Activated CD8-positive, alpha-beta memory T cell treated with anti-CD3 and anti-CD28 coated beads for 1 hour (primary cell): Measurements from ENCODE around the gene BRINP3.
"Not testable (repeated sequence)": the region's sequence is repeated elsewhere in the genome, so short reads cannot be mapped to it uniquely, and the experiment has no call there.

ENCODE experiments used
- DNase-seq, 2 donors: peaks; one replicate each; pipeline ENCODE4 v3.0.0-alpha.2; 2020; ENCODE audit warnings: low read depth in 1 of 2; ENCODE audit errors: extremely low read depth in 1 of 2

The BRINP3 gene

GRCh38 chr1:190126728-190127127, 350.9 kb downstream of the BRINP3 start:
- no peak for DNase-seq

DNA sequence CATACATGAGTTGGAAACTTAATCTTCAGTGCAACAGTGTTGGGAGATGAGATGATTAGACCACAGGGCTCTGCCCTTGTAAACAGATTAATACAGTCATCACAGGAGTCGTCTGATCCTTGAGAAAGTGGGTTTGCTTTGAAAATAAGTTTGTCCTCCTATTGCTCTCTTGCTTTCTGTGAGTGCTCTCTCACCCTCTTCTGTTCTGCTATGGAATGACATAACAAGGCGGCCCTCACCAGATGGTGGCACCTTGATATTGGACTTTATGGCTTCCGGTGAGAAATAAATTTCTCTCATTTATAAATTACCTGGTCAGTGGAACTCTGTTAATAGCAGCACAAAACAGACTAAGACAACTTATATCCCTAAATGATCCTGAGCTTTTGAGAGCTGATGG, 353.6 kb downstream of the BRINP3 start:
- no peak for DNase-seq

GRCh38 chr1:190120564-190120963, 357.1 kb downstream of the BRINP3 start:
- DNase-seq: not testable (repeated sequence)

GRCh38 chr1:190119683-190120082, 358.0 kb downstream of the BRINP3 start:
- no peak for DNase-seq

GRCh38 chr1:190116921-190117320, 360.7 kb downstream of the BRINP3 start:
- no peak for DNase-seq

DNA sequence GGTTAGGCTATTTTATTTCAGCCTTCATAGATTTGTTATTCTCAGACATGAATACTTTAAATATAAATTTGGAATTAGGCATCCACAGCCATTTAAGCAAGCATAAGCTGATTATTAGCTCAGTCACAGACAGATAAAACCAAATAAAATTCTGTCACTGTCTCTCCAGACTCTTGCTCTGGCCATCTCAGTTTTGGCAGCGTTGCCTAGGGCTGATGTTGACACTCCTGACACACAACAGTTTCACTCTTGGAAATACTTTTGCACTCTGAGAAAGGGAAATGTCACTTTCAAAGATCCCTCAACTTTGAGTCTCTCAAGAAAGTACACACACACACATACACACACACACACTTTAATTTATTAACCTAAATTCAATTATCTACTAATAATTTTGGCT, 372.7 kb downstream of the BRINP3 start:
- no peak for DNase-seq

GRCh38 chr1:190102757-190103326, 374.8 kb downstream of the BRINP3 start:
- no peak for DNase-seq

DNA sequence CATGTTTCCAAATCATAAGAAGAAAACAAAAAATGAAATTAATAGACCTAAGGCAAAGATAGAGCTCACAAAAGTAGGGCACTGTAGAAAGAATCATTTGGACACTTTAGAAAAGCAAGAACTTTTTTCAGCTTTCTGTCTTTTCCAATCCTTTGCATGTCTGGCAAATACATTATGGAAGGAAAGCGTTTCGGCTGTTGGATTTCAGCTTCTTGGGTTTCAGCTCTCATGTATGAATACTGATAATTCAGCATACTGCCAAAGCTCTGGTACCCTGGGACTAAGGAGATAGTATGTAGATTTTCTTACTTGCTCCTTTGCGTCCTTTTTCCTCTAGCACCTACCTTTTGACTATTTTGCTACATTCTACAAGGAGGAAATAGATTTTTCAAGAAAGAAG, 375.9 kb downstream of the BRINP3 start:
- DNase-seq: no peak

DNA sequence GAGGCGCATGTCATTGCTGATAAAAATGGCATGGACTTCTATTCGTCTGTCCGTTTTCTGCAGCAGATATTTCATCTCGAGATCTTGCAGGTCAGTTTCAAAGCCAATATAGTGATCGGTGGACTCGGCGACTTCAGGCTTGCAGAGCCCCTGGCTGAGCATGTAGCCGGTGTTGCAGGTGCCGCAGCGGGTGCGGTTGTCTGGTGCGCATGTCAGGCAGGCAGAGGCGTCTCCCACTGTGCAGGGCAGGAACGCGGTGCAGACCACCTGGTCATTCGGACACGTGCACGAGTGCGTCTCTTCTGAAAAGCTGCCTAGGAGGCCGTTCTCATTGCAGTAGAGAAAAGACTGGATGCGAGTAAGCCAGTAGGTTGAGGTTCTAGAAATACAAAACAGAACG, 378.9 kb downstream of the BRINP3 start:
- no peak for DNase-seq

DNA sequence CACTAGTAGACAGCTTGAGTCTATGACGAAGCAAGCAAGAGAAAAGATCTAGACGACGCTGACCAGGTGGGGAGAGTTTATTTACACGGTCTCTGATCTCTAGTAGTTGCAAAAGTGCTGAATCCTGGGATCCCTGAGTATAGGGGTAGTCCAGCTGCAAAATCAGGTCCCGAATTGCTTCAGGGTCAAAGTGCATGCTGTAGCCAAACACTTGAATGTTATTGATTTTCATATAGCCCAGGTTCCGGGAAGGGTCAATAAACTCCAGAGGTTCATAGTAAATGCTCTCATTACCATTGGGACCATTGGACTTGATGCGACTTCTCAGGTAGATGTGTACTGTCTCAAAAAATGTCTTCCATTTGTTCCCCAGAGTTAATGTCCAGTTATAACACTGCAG, 379.6 kb downstream of the BRINP3 start:
- no peak for DNase-seq

GRCh38 chr1:190095596-190095995, 382.1 kb downstream of the BRINP3 start:
- no peak for DNase-seq

DNA sequence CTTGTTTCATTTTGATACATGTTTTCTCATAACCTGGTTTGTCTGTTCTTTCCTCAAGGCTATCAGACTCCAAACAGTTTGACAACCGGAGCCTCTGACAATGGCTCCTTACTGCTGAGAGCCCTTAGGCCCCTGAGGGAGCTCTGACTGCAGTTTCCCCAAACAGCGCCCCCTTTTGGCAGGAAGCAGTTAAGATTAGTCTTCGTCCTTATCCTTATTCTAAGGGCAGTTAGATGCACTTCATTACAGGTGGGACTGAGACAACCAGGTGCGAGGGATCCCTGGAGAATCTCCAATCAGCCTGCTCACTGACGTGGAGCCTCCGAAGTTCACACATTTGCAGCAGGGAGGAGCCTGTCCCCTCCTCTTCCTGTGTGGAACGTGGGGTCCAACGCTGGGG, 393.1 kb downstream of the BRINP3 start:
- no peak for DNase-seq

DNA sequence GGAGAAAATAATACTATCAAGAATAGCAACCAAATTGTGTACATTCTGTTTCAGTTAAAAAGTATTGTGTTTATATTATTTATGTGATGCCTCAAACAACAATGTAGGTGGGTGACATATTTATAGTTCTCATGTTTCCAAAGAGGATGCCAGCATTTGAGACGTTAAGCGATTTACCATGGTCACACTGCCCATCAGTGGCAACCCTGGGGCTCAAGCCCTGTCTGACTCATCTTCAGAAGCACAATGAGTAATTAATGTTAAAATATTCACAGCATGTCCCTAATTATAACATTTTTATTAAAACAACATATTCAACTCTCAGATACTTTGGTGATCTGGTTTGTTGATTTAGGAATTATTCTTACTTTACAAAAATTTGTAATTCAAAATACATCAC, 409.4 kb downstream of the BRINP3 start:
- no peak for DNase-seq

- DNase-seq: no peak
Observed at GRCh38 chr1:190067592-190067991, 410.1 kb downstream of the BRINP3 start.

DNA sequence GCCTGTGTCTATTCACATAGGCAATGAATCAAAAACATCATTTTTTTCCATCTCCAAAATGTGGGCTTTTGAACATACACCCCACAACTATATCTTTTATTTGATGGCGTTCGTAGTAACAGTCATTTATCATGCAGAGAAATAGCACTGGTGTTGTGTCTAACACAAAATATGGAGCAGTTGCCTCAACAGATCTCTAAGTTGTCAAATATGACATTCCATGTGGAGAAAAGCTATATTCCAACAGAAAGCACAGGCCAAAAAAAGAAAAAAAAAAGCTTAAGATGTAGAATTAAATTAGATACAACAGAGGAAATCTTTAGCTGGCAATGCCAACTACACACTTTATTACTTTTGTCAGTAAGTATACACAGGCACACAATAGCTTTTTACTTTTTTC, 411.7 kb downstream of the BRINP3 start:
- DNase-seq: no peak

- no peak for DNase-seq
Observed at GRCh38 chr1:190049314-190049713, 428.4 kb downstream of the BRINP3 start.
